Endothelial cell (in vitro differentiated cells): ENCODE results near the gene KCNAB1. TPM values are rescaled to one million over a fixed set of nuclear protein-coding genes. Genes with fewer than 3 reads are reported as not detected.

Source experiments
- DNase-seq: peaks from one replicate; pipeline ENCODE4 v3.0.0; 2021; ENCODE audit warnings: low spot score
- H3K27ac Mint-ChIP-seq: one replicate; pipeline ENCODE4 v1.8.0; 2021; ENCODE audit warnings: mixed read lengths, inconsistent platforms; ENCODE audit not compliant: unreplicated experiment
- H3K27me3 Mint-ChIP-seq: one replicate; pipeline ENCODE4 v1.8.0; 2021; ENCODE audit warnings: mild to moderate bottlenecking, moderate library complexity, mixed read lengths, inconsistent platforms; ENCODE audit not compliant: unreplicated experiment
- H3K36me3 Mint-ChIP-seq: one replicate; pipeline ENCODE4 v1.8.0; 2021; ENCODE audit warnings: mild to moderate bottlenecking, low read depth, mixed read lengths, inconsistent platforms; ENCODE audit not compliant: unreplicated experiment
- H3K4me1 Mint-ChIP-seq: one replicate; pipeline ENCODE4 v1.8.0; 2021; ENCODE audit warnings: mild to moderate bottlenecking, mixed read lengths, inconsistent platforms; ENCODE audit not compliant: unreplicated experiment
- H3K4me3 Mint-ChIP-seq: one replicate; pipeline ENCODE4 v1.8.0; 2021; ENCODE audit warnings: mild to moderate bottlenecking, mixed read lengths, inconsistent platforms; ENCODE audit not compliant: unreplicated experiment
- H3K9me3 Mint-ChIP-seq: one replicate; pipeline ENCODE4 v1.8.0; 2021; ENCODE audit warnings: mixed read lengths, inconsistent platforms; ENCODE audit not compliant: unreplicated experiment
- CTCF ChIP-seq: fragments of 200-600 bp; sonication (generic); IDR thresholded peaks from one replicate; pipeline ENCODE4 v1.5.0; 2021; ENCODE audit warnings: antibody characterized with exemption; ENCODE audit not compliant: unreplicated experiment
- total RNA-seq: library from RNA; stranded (reverse); fragmentation: NEBNext Ultra II Directional; extraction: Animal tissue kit (Norgen Biotek cat#: 25700); gene quantifications from one replicate; pipeline ENCODE4 v1.2.1, GENCODE V29; 2021; ENCODE audit not compliant: unreplicated experiment

KCNAB1 gene
- total RNA-seq, 1 donor from 2014 or later, result not detected

- Mint-ChIP-seq H3K36me3 (no peaks in the 10 kb centered on the region), H3K4me3 (no peak overlapping the region), H3K4me1 (no peaks in the 10 kb centered on the region), H3K27me3 (no peaks in the 10 kb centered on the region), H3K27ac (no peak overlapping the region), H3K9me3 (no peaks in the 10 kb centered on the region)
- no peak for TF ChIP-seq CTCF
- DNase-seq, result no peak
Measured at GRCh38 chr3:156488767-156489166, 368.4 kb downstream of the KCNAB1 start.

DNA sequence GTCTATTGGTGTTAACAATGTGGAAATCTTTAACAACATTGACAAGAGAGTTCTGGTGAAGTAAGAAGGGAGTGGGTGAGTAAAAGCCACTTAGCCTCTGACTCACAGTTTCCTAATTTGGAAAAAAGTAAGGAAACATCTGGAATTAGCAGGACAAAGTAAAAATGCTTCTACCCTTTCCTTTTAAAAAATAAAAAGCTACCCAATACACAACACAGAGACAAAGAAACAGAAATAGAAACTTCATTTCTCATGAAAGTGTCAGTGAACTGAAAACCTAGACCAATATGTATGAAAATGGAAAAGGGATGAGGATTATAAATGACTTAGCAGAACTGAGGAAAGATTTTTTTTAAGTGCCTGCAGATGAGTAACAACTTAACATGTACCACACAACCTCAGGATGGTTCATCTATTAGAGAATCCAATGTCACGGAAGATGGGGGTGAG lies 369.1 kb downstream of the KCNAB1 start:
- no peaks in the 10 kb centered on the region for H3K4me1 Mint-ChIP-seq

DNA sequence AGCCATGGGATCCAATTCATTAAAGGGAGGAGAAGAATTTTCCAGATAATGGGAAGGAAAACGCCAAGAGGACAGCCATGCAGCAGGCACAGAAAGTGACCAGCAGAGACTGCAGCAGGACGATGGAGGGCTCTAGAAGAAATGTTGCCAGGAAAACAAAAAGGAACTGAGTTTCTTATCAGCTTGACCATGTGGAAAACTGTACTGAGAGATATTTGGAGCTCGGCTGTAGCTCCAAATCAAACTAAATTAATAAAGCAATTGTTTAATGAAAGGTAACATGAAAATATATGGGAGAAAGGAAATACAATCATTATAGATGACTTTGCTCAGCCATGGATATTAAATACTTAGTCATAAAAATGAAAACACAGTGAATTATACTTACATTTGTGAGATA lies 370.8 kb downstream of the KCNAB1 start:
- no peaks in the 10 kb centered on the region for H3K27me3 Mint-ChIP-seq
- TF ChIP-seq CTCF, result no peak
- no peaks in the 10 kb centered on the region for H3K36me3 Mint-ChIP-seq
- no peak overlapping the region for H3K27ac Mint-ChIP-seq
- no peaks in the 10 kb centered on the region for H3K9me3 Mint-ChIP-seq
- DNase-seq, result no peak
- H3K4me1 Mint-ChIP-seq, result no peaks in the 10 kb centered on the region
- H3K4me3 Mint-ChIP-seq, result no peak overlapping the region

More for the DNA sequence above, 369.1 kb downstream of the KCNAB1 start:
- Mint-ChIP-seq H3K4me3 (no peak overlapping the region), H3K27me3 (no peaks in the 10 kb centered on the region), H3K36me3 (no peaks in the 10 kb centered on the region), H3K27ac (no peak overlapping the region), H3K9me3 (no peaks in the 10 kb centered on the region)
- DNase-seq, result no peak
- no peak for TF ChIP-seq CTCF

DNA sequence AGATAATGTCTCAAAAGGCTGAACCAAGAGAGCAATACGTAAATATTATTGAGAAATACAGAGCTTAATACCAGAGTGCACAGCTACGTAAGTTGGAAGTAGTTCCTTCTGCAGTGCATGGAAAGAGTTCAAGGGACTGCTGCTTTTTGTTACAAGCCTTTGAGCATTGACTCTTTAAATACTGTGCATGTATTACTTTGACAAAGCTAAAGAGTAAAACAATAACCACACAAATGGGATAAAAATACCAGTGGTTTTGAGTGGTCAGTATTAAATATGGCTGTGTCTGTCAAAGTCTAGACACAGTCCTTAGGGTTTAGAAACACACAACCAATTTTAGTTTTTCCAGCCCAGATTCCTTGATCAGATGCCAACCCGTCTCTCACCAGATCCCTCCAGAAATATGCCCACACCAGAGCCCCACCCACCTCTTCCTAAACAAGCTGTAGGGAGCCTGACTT lies 372.5 kb downstream of the KCNAB1 start:
- no peaks in the 10 kb centered on the region for H3K27me3 Mint-ChIP-seq
- H3K4me1 Mint-ChIP-seq, result no peaks in the 10 kb centered on the region
- H3K36me3 Mint-ChIP-seq, result no peaks in the 10 kb centered on the region
- no peak for DNase-seq
- no peak overlapping the region for H3K4me3 Mint-ChIP-seq
- H3K27ac Mint-ChIP-seq, result no peak overlapping the region
- TF ChIP-seq CTCF, result no peak
- H3K9me3 Mint-ChIP-seq, result no peaks in the 10 kb centered on the region

DNA sequence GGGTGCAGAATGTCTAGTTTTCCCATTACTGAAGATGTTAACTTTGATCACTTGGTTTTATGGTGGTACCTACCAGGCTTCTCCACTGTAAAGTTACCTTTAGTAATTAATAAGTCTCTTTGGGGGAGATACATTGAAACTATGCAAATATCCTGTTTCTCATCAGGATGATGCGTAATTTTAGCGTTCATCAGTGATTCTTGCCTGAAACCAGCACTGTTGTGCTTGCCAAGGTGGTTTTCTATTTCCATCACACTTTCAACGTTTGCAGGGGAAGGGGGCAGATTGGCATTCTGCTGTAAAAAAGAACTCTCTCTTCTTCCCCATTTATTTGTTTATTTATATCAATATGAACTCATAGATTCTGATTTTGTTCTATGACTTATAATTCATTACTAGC lies 373.5 kb downstream of the KCNAB1 start:
- no peaks in the 10 kb centered on the region for H3K9me3 Mint-ChIP-seq
- H3K36me3 Mint-ChIP-seq, result no peaks in the 10 kb centered on the region
- no peak for DNase-seq
- TF ChIP-seq CTCF, result no peak
- no peaks in the 10 kb centered on the region for H3K27me3 Mint-ChIP-seq
- no peak overlapping the region for H3K4me3 Mint-ChIP-seq
- no peak overlapping the region for H3K27ac Mint-ChIP-seq
- no peaks in the 10 kb centered on the region for H3K4me1 Mint-ChIP-seq
